ENCODE data around the gene DSPP. TPM values are rescaled to one million over a fixed set of nuclear protein-coding genes. Genes with fewer than 3 reads are reported as not detected.

The DSPP gene
- not detected in 2 replicates for total RNA-seq (2014; rRNA removed; shearing (Covaris generic))
- not detected in 2 replicates for polyA plus RNA-seq (2016; fragmentation: Nextera tagmentation; extraction: Ambion mirVana)

GRCh38 chr4:87608229-87608628 lies at the start of gene DSPP:
Gene DSPP (plus strand): TSS chr4:87608529. CDS start chr4:87610909, 2,380 bp downstream.
- in situ Hi-C loops (cut with MboI): no loop called here
- no peaks in the 10 kb centered on the region for H3K4me1 ChIP-seq (ENCODE audit: insufficient read depth)
- TF ChIP-seq EZH2phosphoT487 (IDR thresholded peaks at IDR 0.05; ENCODE audit: insufficient read depth, low read depth): no peak
- no peak for TF ChIP-seq EZH2 (IDR thresholded peaks at IDR 0.05; ENCODE audit: insufficient read depth, poor library complexity, severe bottlenecking)

GRCh38 chr4:87559090-87559837 lies 49.1 kb upstream of the DSPP start:
- peaks cover 7% of the 10 kb centered on the region for H3K4me1 ChIP-seq (ENCODE audit: insufficient read depth)
- TF ChIP-seq EZH2 (IDR thresholded peaks at IDR 0.05; ENCODE audit: insufficient read depth, poor library complexity, severe bottlenecking) (no peak), EZH2phosphoT487 (IDR thresholded peaks at IDR 0.05; ENCODE audit: insufficient read depth, low read depth) (no peak)
- no peak overlapping the region for H3K4me3 ChIP-seq
- no peaks in the 10 kb centered on the region for H3K79me2 ChIP-seq (ENCODE audit: insufficient read depth)
- WGBS, 2 experiments (ENCODE audit: low coverage in 1 of 2, low lambda C conversion rate in 2 of 2, missing lambda C conversion rate in 2 of 2): 52 to 53% methylated on average over 8 of the region's 8 CpGs
- no peak overlapping the region for H3K27ac ChIP-seq
- no peaks in the 10 kb centered on the region for H3K36me3 ChIP-seq (ENCODE audit: low read depth)
- no peaks in the 10 kb centered on the region for H3K27me3 ChIP-seq (replicated peaks; ENCODE audit: insufficient read depth)
- H2AFZ ChIP-seq: no peak overlapping the region
- in situ Hi-C loops (cut with MboI): loop anchor here (10.0 kb wide), 1 partner anchor 286 kb away; no protein-coding TSS in a partner anchor
- H3F3A ChIP-seq (ENCODE audit: insufficient read depth): peaks cover 9% of the 10 kb centered on the region
- no peaks in the 10 kb centered on the region for H4K20me1 ChIP-seq (ENCODE audit: insufficient read depth)
- H3K9me3 ChIP-seq (ENCODE audit: low read depth): no peaks in the 10 kb centered on the region
- H3K9ac ChIP-seq: no peak overlapping the region
- no peak for DNase-seq
- H3K9me2 ChIP-seq (ENCODE audit: insufficient read depth): no peaks in the 10 kb centered on the region
- no peak overlapping the region for H3K4me2 ChIP-seq (ENCODE audit: unreplicated experiment)

More at GRCh38 chr4:87608229-87608628, at the start of gene DSPP:
- H3K9ac ChIP-seq: no peak within 1 kb of the TSS
- DNase-seq: no peak
- no peak within 1 kb of the TSS for H3K4me2 ChIP-seq (ENCODE audit: unreplicated experiment)
- no peaks in the 10 kb centered on the region for H3F3A ChIP-seq (ENCODE audit: insufficient read depth)
- H2AFZ ChIP-seq: no peak within 1 kb of the TSS
- H3K79me2 ChIP-seq (ENCODE audit: insufficient read depth): no peaks in the 10 kb centered on the region
- WGBS, 2 experiments (ENCODE audit: low coverage in 1 of 2, low lambda C conversion rate in 2 of 2, missing lambda C conversion rate in 2 of 2): 63 to 64% methylated on average over 4 of the region's 4 CpGs
- H3K36me3 ChIP-seq (ENCODE audit: low read depth): no peaks in the 10 kb centered on the region
- H3K9me3 ChIP-seq (ENCODE audit: low read depth): no peaks in the 10 kb centered on the region
- H3K4me3 ChIP-seq: no peak within 1 kb of the TSS
- no peaks in the 10 kb centered on the region for H4K20me1 ChIP-seq (ENCODE audit: insufficient read depth)
- H3K27me3 ChIP-seq (replicated peaks; ENCODE audit: insufficient read depth): peaks cover 10% of the 10 kb centered on the region; the same call in 1 of the 2 replicates
- no peaks in the 10 kb centered on the region for H3K9me2 ChIP-seq (ENCODE audit: insufficient read depth)
- no peak within 1 kb of the TSS for H3K27ac ChIP-seq

GRCh38 chr4:87560802-87561201 lies 47.5 kb upstream of the DSPP start:
- H2AFZ ChIP-seq: no peak overlapping the region
- no peaks in the 10 kb centered on the region for H3K9me2 ChIP-seq (ENCODE audit: insufficient read depth)
- H3K36me3 ChIP-seq (ENCODE audit: low read depth): no peaks in the 10 kb centered on the region
- no peak overlapping the region for H3K4me2 ChIP-seq (ENCODE audit: unreplicated experiment)
- 52 to 59% methylated on average over 2 of the region's 2 CpGs for WGBS, 2 experiments (ENCODE audit: low coverage in 1 of 2, low lambda C conversion rate in 2 of 2, missing lambda C conversion rate in 2 of 2)
- no peak overlapping the region for H3K27ac ChIP-seq
- no peak overlapping the region for H3K9ac ChIP-seq
- H3K4me1 ChIP-seq (ENCODE audit: insufficient read depth): peaks cover 3% of the 10 kb centered on the region
- no peak for TF ChIP-seq EZH2 (IDR thresholded peaks at IDR 0.05; ENCODE audit: insufficient read depth, poor library complexity, severe bottlenecking)
- no peaks in the 10 kb centered on the region for H3K9me3 ChIP-seq (ENCODE audit: low read depth)
- peak; percentile 23 for DNase-seq
- in situ Hi-C loops (cut with MboI): no loop called here
- no peaks in the 10 kb centered on the region for H3K27me3 ChIP-seq (replicated peaks; ENCODE audit: insufficient read depth)
- H3F3A ChIP-seq (ENCODE audit: insufficient read depth): peaks cover 1% of the 10 kb centered on the region
- H4K20me1 ChIP-seq (ENCODE audit: insufficient read depth): no peaks in the 10 kb centered on the region
- no peak overlapping the region for H3K4me3 ChIP-seq
- H3K79me2 ChIP-seq (ENCODE audit: insufficient read depth): no peaks in the 10 kb centered on the region

- H3K36me3 ChIP-seq (ENCODE audit: low read depth): no peaks in the 10 kb centered on the region
- in situ Hi-C loops (cut with MboI): no loop called here
- no peak overlapping the region for H2AFZ ChIP-seq
- no peak for TF ChIP-seq EZH2phosphoT487 (IDR thresholded peaks at IDR 0.05; ENCODE audit: insufficient read depth, low read depth)
- no peak for TF ChIP-seq EZH2 (IDR thresholded peaks at IDR 0.05; ENCODE audit: insufficient read depth, poor library complexity, severe bottlenecking)
- H4K20me1 ChIP-seq (ENCODE audit: insufficient read depth): no peaks in the 10 kb centered on the region
- H3K27ac ChIP-seq: no peak overlapping the region
- H3K4me3 ChIP-seq: no peak overlapping the region
- WGBS, 2 experiments (ENCODE audit: low coverage in 1 of 2, low lambda C conversion rate in 2 of 2, missing lambda C conversion rate in 2 of 2): 49 to 52% methylated on average over 4 of the region's 4 CpGs
- no peaks in the 10 kb centered on the region for H3F3A ChIP-seq (ENCODE audit: insufficient read depth)
- H3K27me3 ChIP-seq (replicated peaks; ENCODE audit: insufficient read depth): no peaks in the 10 kb centered on the region
- no peaks in the 10 kb centered on the region for H3K79me2 ChIP-seq (ENCODE audit: insufficient read depth)
- no peak overlapping the region for H3K4me2 ChIP-seq (ENCODE audit: unreplicated experiment)
- no peak for DNase-seq
- H3K9me2 ChIP-seq (ENCODE audit: insufficient read depth): no peaks in the 10 kb centered on the region
- H3K9me3 ChIP-seq (ENCODE audit: low read depth): no peaks in the 10 kb centered on the region
- H3K4me1 ChIP-seq (ENCODE audit: insufficient read depth): no peaks in the 10 kb centered on the region
- H3K9ac ChIP-seq: no peak overlapping the region
Observed at GRCh38 chr4:87565746-87566145, 42.6 kb upstream of the DSPP start.
